HG02763 (cell line): ENCODE results near the gene AURKA.

Source experiments
- ATAC-seq: cut with Tn5 transposase; IDR thresholded peaks from one replicate; pipeline ENCODE4 v1.9.1; 2021; ENCODE audit warnings: mild to moderate bottlenecking, moderate library complexity; ENCODE audit not compliant: unreplicated experiment

Gene AURKA

GRCh38 chr20:56392132-56392880 is at the start of gene AURKA, which contains the start of gene CSTF1:
AURKA (minus strand) TSS chr20:56392215; CDS start chr20:56388197, 4,018 bp downstream.
CSTF1 (plus strand) TSS chr20:56392645; CDS start chr20:56395553, 2,908 bp downstream.
- ATAC-seq = peak; percentile 93

GRCh38 chr20:56440346-56441007 is 48.5 kb upstream of the AURKA start:
- ATAC-seq = peak; percentile 71

- ATAC-seq = no peak
Measured at GRCh38 chr20:56439771-56440291, 47.8 kb upstream of the AURKA start.

- ATAC-seq = no peak
Measured at GRCh38 chr20:56438284-56438683, 46.3 kb upstream of the AURKA start.

GRCh38 chr20:56437196-56437960 is 45.4 kb upstream of the AURKA start:
- no peak for ATAC-seq

GRCh38 chr20:56433880-56434255 is 41.9 kb upstream of the AURKA start:
- ATAC-seq = no peak

- ATAC-seq = no peak
Measured at GRCh38 chr20:56433221-56433879, 41.3 kb upstream of the AURKA start.

GRCh38 chr20:56431471-56431870 is 39.5 kb upstream of the AURKA start:
- no peak for ATAC-seq

- ATAC-seq = no peak
Measured at GRCh38 chr20:56430957-56431356, 38.9 kb upstream of the AURKA start.

- no peak for ATAC-seq
Measured at GRCh38 chr20:56430461-56430860, 38.4 kb upstream of the AURKA start.

- ATAC-seq = no peak
Measured at GRCh38 chr20:56429941-56430340, 37.9 kb upstream of the AURKA start.

- no peak for ATAC-seq
Measured at GRCh38 chr20:56429502-56429901, 37.5 kb upstream of the AURKA start.

- ATAC-seq = no peak
Measured at GRCh38 chr20:56428881-56429280, 36.9 kb upstream of the AURKA start.

GRCh38 chr20:56428410-56428809 is 36.4 kb upstream of the AURKA start:
- ATAC-seq = no peak

- ATAC-seq = no peak
Measured at GRCh38 chr20:56427797-56428196, 35.8 kb upstream of the AURKA start.

- ATAC-seq = no peak
Measured at GRCh38 chr20:56426926-56427325, 34.9 kb upstream of the AURKA start.

- ATAC-seq = no peak
Measured at GRCh38 chr20:56426026-56426425, 34.0 kb upstream of the AURKA start.

- no peak for ATAC-seq
Measured at GRCh38 chr20:56424931-56425330, 32.9 kb upstream of the AURKA start.

- ATAC-seq = no peak
Measured at GRCh38 chr20:56423886-56424285, 31.9 kb upstream of the AURKA start.

- ATAC-seq = no peak
Measured at GRCh38 chr20:56423211-56423610, 31.2 kb upstream of the AURKA start.

- no peak for ATAC-seq
Measured at GRCh38 chr20:56422824-56423189, 30.8 kb upstream of the AURKA start.
